ENCODE data around the gene FCAR. TPM values are rescaled to one million over a fixed set of nuclear protein-coding genes. Genes with fewer than 3 reads are reported as not detected.
"Not testable (repeated sequence)": the region's sequence is repeated elsewhere in the genome, so short reads cannot be mapped to it uniquely, and the experiment has no call there.

FCAR gene
- total RNA-seq, 1 experiment from 2014 or later, result not detected

DNA sequence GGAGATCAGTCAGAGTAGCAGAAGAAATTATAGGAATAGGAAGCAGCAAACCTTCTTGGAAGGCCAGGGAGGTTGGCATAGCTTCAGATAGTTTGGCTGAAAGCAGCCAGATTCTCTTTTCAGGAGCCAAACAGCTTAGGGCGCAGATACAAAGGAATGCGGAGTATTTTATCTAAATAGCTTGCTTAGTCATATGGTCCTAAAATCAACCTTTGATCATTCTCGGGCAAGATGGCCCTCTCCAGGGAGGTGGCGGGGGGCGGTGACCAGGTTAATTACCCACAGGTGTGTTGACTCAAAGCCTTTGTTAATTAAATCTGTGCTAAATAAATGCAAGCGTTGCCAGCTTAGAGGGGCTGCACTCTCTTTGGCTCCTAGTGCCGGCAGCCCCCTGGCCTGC is 19.4 kb downstream of the FCAR start:
- DNase-seq, result no peak
- CTCF ChIA-PET, result interaction anchor here (0.7 kb wide), 1 partner anchor 12 kb away, joined by 3 read pairs; no protein-coding TSS in a partner anchor
- intact Hi-C loops (cut with micrococcal nuclease; ENCODE audit: unreplicated experiment), result no loop called here
- no peaks in the 10 kb centered on the region for H3K4me1 Mint-ChIP-seq (ENCODE audit: low read depth, unreplicated experiment)
- TF ChIP-seq, protein P1, sequence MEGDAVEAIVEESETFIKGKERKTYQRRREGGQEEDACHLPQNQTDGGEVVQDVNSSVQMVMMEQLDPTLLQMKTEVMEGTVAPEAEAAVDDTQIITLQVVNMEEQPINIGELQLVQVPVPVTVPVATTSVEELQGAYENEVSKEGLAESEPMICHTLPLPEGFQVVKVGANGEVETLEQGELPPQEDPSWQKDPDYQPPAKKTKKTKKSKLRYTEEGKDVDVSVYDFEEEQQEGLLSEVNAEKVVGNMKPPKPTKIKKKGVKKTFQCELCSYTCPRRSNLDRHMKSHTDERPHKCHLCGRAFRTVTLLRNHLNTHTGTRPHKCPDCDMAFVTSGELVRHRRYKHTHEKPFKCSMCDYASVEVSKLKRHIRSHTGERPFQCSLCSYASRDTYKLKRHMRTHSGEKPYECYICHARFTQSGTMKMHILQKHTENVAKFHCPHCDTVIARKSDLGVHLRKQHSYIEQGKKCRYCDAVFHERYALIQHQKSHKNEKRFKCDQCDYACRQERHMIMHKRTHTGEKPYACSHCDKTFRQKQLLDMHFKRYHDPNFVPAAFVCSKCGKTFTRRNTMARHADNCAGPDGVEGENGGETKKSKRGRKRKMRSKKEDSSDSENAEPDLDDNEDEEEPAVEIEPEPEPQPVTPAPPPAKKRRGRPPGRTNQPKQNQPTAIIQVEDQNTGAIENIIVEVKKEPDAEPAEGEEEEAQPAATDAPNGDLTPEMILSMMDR (IDR thresholded peaks at IDR 0.05; ENCODE audit: unreplicated experiment), result no peak
- H3K36me3 Mint-ChIP-seq (ENCODE audit: insufficient read depth, unreplicated experiment), result no peaks in the 10 kb centered on the region
- peaks cover 59% of the 10 kb centered on the region for H3K27me3 Mint-ChIP-seq (ENCODE audit: unreplicated experiment)
- no peak overlapping the region for H3K27ac Mint-ChIP-seq (ENCODE audit: unreplicated experiment)
- no TSS peak for BruUV-seq (replicated peaks)
- no peak overlapping the region for H3K4me3 Mint-ChIP-seq (ENCODE audit: low read depth, unreplicated experiment)
- no peaks in the 10 kb centered on the region for H3K9me3 Mint-ChIP-seq (ENCODE audit: low read depth, unreplicated experiment)

DNA sequence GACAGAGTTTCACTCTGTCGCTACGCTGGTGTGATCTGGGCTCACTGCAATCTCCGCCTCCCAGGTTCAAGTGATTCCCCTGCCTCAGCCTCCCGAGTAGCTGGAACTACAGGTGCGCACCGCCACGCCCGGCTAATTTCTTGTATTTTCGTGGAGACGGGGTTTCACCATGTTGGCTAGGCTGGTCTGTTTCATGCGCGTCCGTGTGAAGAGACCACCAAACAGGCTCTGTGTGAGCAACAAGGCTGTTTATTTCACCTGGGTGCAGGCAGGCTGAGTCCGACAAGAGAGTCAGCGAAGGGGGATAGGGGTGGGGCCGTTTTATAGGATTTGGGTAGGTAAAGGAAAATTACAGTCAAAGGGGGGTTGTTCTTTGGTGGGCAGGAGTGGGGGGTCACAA is 20.1 kb downstream of the FCAR start:
- H3K27ac Mint-ChIP-seq (ENCODE audit: unreplicated experiment); H3K36me3 Mint-ChIP-seq (ENCODE audit: insufficient read depth, unreplicated experiment); intact Hi-C loops (cut with micrococcal nuclease; ENCODE audit: unreplicated experiment); DNase-seq; BruUV-seq (replicated peaks); H3K9me3 Mint-ChIP-seq (ENCODE audit: low read depth, unreplicated experiment); H3K4me1 Mint-ChIP-seq (ENCODE audit: low read depth, unreplicated experiment); H3K4me3 Mint-ChIP-seq (ENCODE audit: low read depth, unreplicated experiment): not testable (repeated sequence)
- CTCF ChIA-PET, result interaction anchor here (0.7 kb wide), 1 partner anchor 13 kb away, joined by 3 read pairs; no protein-coding TSS in a partner anchor
- H3K27me3 Mint-ChIP-seq (ENCODE audit: unreplicated experiment), result peaks cover 59% of the 10 kb centered on the region

DNA sequence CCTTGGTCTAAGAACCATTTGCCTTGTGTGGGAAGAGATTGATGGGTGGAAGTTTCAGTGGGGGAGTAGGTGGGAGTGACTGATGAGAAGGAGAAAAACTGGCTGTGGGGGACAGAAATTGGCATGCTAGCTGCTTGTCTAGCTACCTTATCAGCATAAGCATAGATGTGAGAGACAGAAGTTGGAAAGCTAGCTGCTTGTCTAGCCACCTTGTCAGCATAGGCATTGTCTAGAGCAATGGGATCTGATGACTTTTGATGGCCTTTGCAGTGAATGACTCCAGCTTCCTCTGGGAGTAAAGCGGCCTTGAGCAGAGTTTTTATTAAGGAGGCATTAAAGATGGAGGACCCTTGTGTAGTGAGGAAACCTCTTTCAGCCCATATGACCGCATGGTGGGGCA is 22.0 kb downstream of the FCAR start:
- CTCF ChIA-PET, result no interaction called here
- Mint-ChIP-seq H3K36me3 (ENCODE audit: insufficient read depth, unreplicated experiment) (no peaks in the 10 kb centered on the region), H3K27me3 (ENCODE audit: unreplicated experiment) (peaks cover 58% of the 10 kb centered on the region), H3K9me3 (ENCODE audit: low read depth, unreplicated experiment) (no peaks in the 10 kb centered on the region), H3K4me3 (ENCODE audit: low read depth, unreplicated experiment) (no peak overlapping the region), H3K4me1 (ENCODE audit: low read depth, unreplicated experiment) (no peaks in the 10 kb centered on the region), H3K27ac (ENCODE audit: unreplicated experiment) (no peak overlapping the region)
- intact Hi-C loops (cut with micrococcal nuclease; ENCODE audit: unreplicated experiment), result no loop called here
- DNase-seq, result no peak
- TF ChIP-seq, protein P1 (IDR thresholded peaks at IDR 0.05; ENCODE audit: unreplicated experiment), result no peak
- BruUV-seq (replicated peaks), result no TSS peak

DNA sequence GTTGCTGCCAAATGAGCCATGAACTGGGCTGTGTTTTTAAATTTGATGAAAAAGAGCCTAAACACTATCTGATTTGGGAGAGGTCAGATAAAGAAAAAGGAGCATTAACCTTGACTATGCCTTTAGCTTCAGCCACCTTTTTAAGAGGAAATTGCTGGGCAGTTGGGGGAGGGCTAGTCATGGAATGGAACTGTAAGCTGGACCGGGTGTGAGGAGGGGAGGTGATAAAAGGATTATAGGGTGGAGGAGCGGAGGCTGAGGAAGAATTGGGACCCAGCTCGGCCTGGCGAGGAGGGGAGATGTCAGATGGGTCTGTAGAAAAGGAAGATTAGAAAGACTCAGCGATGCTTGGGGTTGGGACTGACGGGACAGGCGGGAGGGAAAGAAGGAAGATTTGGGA is 24.6 kb downstream of the FCAR start:
- H3K4me1 Mint-ChIP-seq (ENCODE audit: low read depth, unreplicated experiment); BruUV-seq (replicated peaks); intact Hi-C loops (cut with micrococcal nuclease; ENCODE audit: unreplicated experiment); H3K36me3 Mint-ChIP-seq (ENCODE audit: insufficient read depth, unreplicated experiment); H3K27ac Mint-ChIP-seq (ENCODE audit: unreplicated experiment); H3K4me3 Mint-ChIP-seq (ENCODE audit: low read depth, unreplicated experiment); CTCF ChIA-PET; H3K9me3 Mint-ChIP-seq (ENCODE audit: low read depth, unreplicated experiment); DNase-seq: not testable (repeated sequence)
- peaks cover 65% of the 10 kb centered on the region for H3K27me3 Mint-ChIP-seq (ENCODE audit: unreplicated experiment)

DNA sequence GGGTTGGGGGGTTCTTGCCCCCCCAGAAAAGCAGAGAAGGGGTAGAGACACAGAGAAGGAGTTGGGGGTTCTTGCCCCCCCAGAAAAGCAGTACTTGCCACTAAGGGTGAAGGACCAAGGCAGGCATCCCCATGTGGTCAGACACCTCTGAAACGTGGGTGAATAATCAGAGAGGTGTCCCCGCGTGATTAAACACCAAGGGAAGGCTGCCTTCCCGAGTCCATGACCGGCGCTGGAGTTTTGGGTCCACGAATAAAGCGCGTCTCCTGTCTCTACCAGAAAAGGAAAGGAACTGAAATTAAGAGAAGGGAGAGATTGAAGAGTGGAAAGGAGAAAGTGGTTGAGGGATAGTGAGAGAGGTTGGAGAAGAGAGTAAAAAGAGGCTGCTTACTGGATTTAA is 25.6 kb downstream of the FCAR start:
- H3K9me3 Mint-ChIP-seq (ENCODE audit: low read depth, unreplicated experiment); BruUV-seq (replicated peaks); CTCF ChIA-PET; H3K4me3 Mint-ChIP-seq (ENCODE audit: low read depth, unreplicated experiment); H3K4me1 Mint-ChIP-seq (ENCODE audit: low read depth, unreplicated experiment); intact Hi-C loops (cut with micrococcal nuclease; ENCODE audit: unreplicated experiment); H3K27ac Mint-ChIP-seq (ENCODE audit: unreplicated experiment); DNase-seq; H3K36me3 Mint-ChIP-seq (ENCODE audit: insufficient read depth, unreplicated experiment): not testable (repeated sequence)
- peaks cover 67% of the 10 kb centered on the region for H3K27me3 Mint-ChIP-seq (ENCODE audit: unreplicated experiment)

DNA sequence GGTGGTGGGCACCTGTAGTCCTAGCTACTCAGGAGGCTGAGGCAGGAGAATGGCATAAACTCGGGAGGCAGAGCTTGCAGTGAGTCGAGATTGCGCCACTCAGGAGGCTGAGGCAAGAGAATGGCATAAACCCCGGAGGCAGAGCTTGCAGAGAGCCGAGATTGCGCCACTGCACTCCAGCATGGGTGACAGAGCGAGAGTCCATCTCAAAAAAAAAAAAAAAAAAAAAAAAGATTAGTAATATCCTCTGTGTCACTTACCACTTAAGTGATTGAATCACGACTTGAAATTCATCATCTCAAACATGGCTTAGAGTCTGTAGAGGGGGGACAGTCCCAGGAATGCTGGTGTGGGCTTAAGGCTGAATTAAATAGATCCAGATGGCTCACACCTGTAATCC is 27.1 kb downstream of the FCAR start:
- DNase-seq; H3K4me3 Mint-ChIP-seq (ENCODE audit: low read depth, unreplicated experiment); H3K4me1 Mint-ChIP-seq (ENCODE audit: low read depth, unreplicated experiment); H3K36me3 Mint-ChIP-seq (ENCODE audit: insufficient read depth, unreplicated experiment); intact Hi-C loops (cut with micrococcal nuclease; ENCODE audit: unreplicated experiment); BruUV-seq (replicated peaks); H3K9me3 Mint-ChIP-seq (ENCODE audit: low read depth, unreplicated experiment); H3K27ac Mint-ChIP-seq (ENCODE audit: unreplicated experiment): not testable (repeated sequence)
- CTCF ChIA-PET, result interaction anchor here (0.6 kb wide), 1 partner anchor 61 kb away, joined by 3 read pairs; no protein-coding TSS in a partner anchor
- peaks cover 70% of the 10 kb centered on the region for H3K27me3 Mint-ChIP-seq (ENCODE audit: unreplicated experiment)

All from Calu3 (cell line).